Panc1 (cell line): ENCODE data around the gene CRKL. TPM values are rescaled to one million over a fixed set of nuclear protein-coding genes. Genes with fewer than 3 reads are reported as not detected.

Experiments used
- ATAC-seq: fragments of 200-7000 bp; cut with Tn5 transposase; 2 replicates; pipeline ENCODE4 v1.9.1; 2020; ENCODE audit warnings: mild to moderate bottlenecking, moderate library complexity
- BruUV-seq: library from RNA; stranded (reverse); fragments of 400-500 nt; replicated peaks from 2 replicates; lab custom pipeline; 2021; lab: Mats Ljungman, UMichigan
- CTCF ChIA-PET: fragments of 300-600 bp; sonication (Branson Sonifier 250); formaldehyde crosslinking; loops from one replicate; lab custom pipeline; 2022; ENCODE audit warnings: antibody characterized with exemption; lab: Charles Lee
- POLR2A ChIA-PET: fragments of 300-600 bp; sonication (Branson Sonifier 250); formaldehyde crosslinking; loops from one replicate; lab custom pipeline; 2022; ENCODE audit warnings: antibody characterized with exemption; lab: Charles Lee
- DNase-seq: peaks from one replicate; pipeline ENCODE4 v3.0.0-alpha.2; 2010; ENCODE audit warnings: low read depth, low spot score
- H3K27ac ChIP-seq: 2 replicates; pipeline ENCODE4 v1.5.1; 2011; ENCODE audit warnings: mild to moderate bottlenecking, low read length, inconsistent platforms
- H3K27me3 ChIP-seq: fragments of 200-500 bp; sonication (Bioruptor generic); 2 replicates; pipeline ENCODE4 v1.6.0; 2014; ENCODE audit warnings: low read length, inconsistent platforms; ENCODE audit not compliant: control insufficient read depth, insufficient read depth
- H3K36me3 ChIP-seq: fragments of 200-500 bp; sonication (Bioruptor generic); 2 replicates; pipeline ENCODE4 v1.5.1; 2014; ENCODE audit warnings: inconsistent platforms, mild to moderate bottlenecking, low read length, moderate library complexity; ENCODE audit not compliant: control insufficient read depth, insufficient read depth
- H3K4me1 ChIP-seq: 2 replicates; pipeline ENCODE4 v1.5.1; 2011; ENCODE audit warnings: inconsistent platforms, mild to moderate bottlenecking, low read length, moderate library complexity; ENCODE audit not compliant: control insufficient read depth, insufficient read depth
- H3K4me3 ChIP-seq, 2 experiments: 2 replicates each; pipeline ENCODE4 v1.5.1; 2011 to 2012; ENCODE audit warnings: low read depth in 2 of 2, low read length in 2 of 2, mild to moderate bottlenecking in 2 of 2, inconsistent platforms in 1 of 2, moderate library complexity in 1 of 2
- H3K9me3 ChIP-seq: fragments of 200-500 bp; sonication (Bioruptor generic); 2 replicates; pipeline ENCODE4 v1.5.1; 2014; ENCODE audit warnings: low read depth, mild to moderate bottlenecking, inconsistent platforms, low read length, moderate library complexity; ENCODE audit not compliant: control insufficient read depth, insufficient read depth
- CTCF ChIP-seq: fragments of 450-650 bp; IDR thresholded peaks from 2 replicates; pipeline ENCODE4 v1.5.1; 2017; ENCODE audit warnings: mild to moderate bottlenecking
- POLR2AphosphoS5 ChIP-seq: IDR thresholded peaks from 2 replicates; pipeline ENCODE4 v1.6.1; 2012; ENCODE audit warnings: mild to moderate bottlenecking, low read depth, low read length, moderate library complexity
- REST ChIP-seq, 2 experiments: IDR thresholded peaks; 2 replicates each; pipeline ENCODE4 v1.6.1; 2011 to 2012; ENCODE audit warnings: low read depth in 2 of 2, control low read depth in 1 of 2, low read length in 1 of 2, mild to moderate bottlenecking in 1 of 2, moderate library complexity in 1 of 2; ENCODE audit not compliant: insufficient read depth in 1 of 2
- SIN3A ChIP-seq: IDR thresholded peaks from 2 replicates; pipeline ENCODE4 v1.6.1; 2012; ENCODE audit warnings: low read depth, mild to moderate bottlenecking, low read length, moderate library complexity, borderline replicate concordance; ENCODE audit not compliant: insufficient read depth
- TCF7L2 ChIP-seq: IDR thresholded peaks from 2 replicates; pipeline ENCODE4 v1.6.1; 2011; ENCODE audit warnings: mild to moderate bottlenecking, low read depth, low read length, inconsistent platforms
- in situ Hi-C: cut with HindIII; loops from 2 replicates; pipeline ENCODE4 v1.10.0; 2016; ENCODE audit warnings: low sequenced_read_pairs, low pct_unique_long_range_greater_than_20kb
- intact Hi-C: fragments of 100-400 bp; cut with micrococcal nuclease; formaldehyde crosslinking; loops from one replicate; pipeline ENCODE4 v1.10.0; 2022; ENCODE audit not compliant: unreplicated experiment
- total RNA-seq: library from RNA; stranded (reverse); gene quantifications from one replicate; pipeline ENCODE4 v1.2.1, GENCODE V29; 2021; ENCODE audit not compliant: unreplicated experiment

The CRKL gene
- total RNA-seq, 1 experiment from 2014 or later, result 59.4 TPM

- Histone ChIP-seq H3K27me3 (no peaks in the 10 kb centered on the region), H3K9me3 (no peaks in the 10 kb centered on the region), H3K27ac (no peak overlapping the region), H3K4me1 (peaks cover 22% of the 10 kb centered on the region), H3K36me3 (peaks cover 5% of the 10 kb centered on the region), H3K4me3 (no peak overlapping the region)
- TF ChIP-seq REST (IDR thresholded peaks at IDR 0.05; ENCODE audit: insufficient read depth in 1 of 2, low read depth in 2 of 2, low read length in 1 of 2), result no peak
- no peak for TF ChIP-seq TCF7L2
- no peak for TF ChIP-seq POLR2AphosphoS5
- TF ChIP-seq CTCF, result no peak
- no peak for TF ChIP-seq SIN3A
- ChIA-PET POLR2A (no interaction called here), CTCF (no interaction called here)
- DNase-seq (no peak), ATAC-seq (no peak)
- in situ Hi-C loops (no loop called here), intact Hi-C loops (no loop called here)
- BruUV-seq, result no TSS peak
Measured at GRCh38 chr22:20922141-20922751, 5.0 kb downstream of the CRKL start.

GRCh38 chr22:20926243-20926642 is 9.0 kb downstream of the CRKL start:
- ChIA-PET POLR2A (no interaction called here), CTCF (interaction anchor here (0.7 kb wide), 1 partner anchor 82 kb away, joined by 3 read pairs; no protein-coding TSS in a partner anchor)
- H3K36me3 ChIP-seq, result no peaks in the 10 kb centered on the region
- DNase-seq (no peak), ATAC-seq (no peak)
- no peaks in the 10 kb centered on the region for H3K9me3 ChIP-seq
- in situ Hi-C loops, result no loop called here
- no peaks in the 10 kb centered on the region for H3K27me3 ChIP-seq
- 0 out of 2 replicates have a peak overlapping the region, but pooled peaks have one; percentile 12 for H3K27ac ChIP-seq
- no peak for TF ChIP-seq REST (IDR thresholded peaks at IDR 0.05; ENCODE audit: insufficient read depth in 1 of 2, low read depth in 2 of 2, low read length in 1 of 2)
- TF ChIP-seq POLR2AphosphoS5, result no peak
- no peak for TF ChIP-seq CTCF
- no peak for TF ChIP-seq SIN3A
- no peak for TF ChIP-seq TCF7L2
- H3K4me1 ChIP-seq, result peaks cover 16% of the 10 kb centered on the region
- H3K4me3 ChIP-seq, result no peak overlapping the region
- intact Hi-C loops, result no loop called here
- BruUV-seq, result no TSS peak
